ENCODE data around the gene ECI1.
A peak's percentile ranks its signal among the peaks of the same experiment; 100 is the strongest.

Gene ECI1

DNA sequence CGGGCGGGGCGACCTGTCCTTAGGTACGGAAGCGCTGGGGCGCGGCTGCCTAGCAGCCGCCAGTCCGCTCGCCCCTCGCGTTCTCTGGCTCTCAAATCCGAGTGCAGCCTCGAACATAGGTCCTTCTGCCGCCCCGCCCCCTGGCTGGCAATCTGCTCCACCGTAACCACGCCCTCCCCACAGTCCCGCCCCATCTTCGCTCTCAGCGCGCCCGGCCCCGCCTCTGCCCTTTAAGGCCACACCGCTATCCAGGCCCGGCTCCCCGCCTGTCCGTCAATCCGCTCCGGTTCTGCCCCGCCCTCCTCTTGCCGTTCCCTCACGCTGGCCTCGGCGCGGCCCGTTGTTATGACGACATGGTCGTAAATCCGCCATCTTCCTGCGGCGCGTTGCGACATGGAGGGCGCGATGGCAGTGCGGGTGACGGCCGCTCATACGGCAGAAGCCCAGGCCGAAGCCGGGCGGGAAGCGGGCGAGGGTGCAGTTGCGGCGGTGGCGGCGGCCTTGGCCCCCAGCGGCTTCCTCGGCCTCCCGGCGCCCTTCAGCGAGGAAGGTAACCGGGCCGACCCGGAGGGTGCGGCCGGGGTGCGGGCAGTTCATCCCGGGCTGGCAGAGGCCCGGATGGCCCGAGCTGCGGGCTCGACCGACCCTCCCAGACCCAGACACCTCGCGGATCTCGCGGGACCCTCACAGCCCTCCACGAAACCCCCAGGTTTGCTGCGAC is 28.0 kb downstream of the ECI1 start, which contains the start of gene E4F1:
Gene E4F1 (plus strand): TSS at position 371 of the 721 bp plus-strand sequence. CDS start 23 bp downstream, at position 394.
- FAIRE-seq (no peak), DNase-seq (ENCODE audit: insufficient read length, low spot score) (peak; percentile 97)
- no peak for TF ChIP-seq CTCF (IDR thresholded peaks at IDR 0.05; ENCODE audit: insufficient read depth, missing control alignments)

DNA sequence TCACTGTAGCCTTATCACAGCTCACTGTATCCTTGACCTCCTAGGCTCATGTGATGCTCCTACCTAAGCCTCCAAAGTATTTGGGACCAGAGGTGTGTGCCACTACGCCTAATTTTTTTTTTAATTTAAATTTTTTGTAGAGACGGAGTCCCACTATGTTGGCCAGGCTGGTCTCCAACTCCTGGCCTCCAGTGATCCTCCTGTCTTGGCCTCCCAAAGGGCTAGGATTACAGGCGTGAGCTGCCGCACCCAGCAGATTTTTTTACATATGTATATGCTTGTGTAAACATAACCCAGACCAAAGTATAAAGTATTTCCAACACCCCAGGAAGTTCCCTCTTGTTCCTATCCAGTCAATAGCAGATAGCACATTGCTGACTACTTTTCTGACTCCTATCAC is 35.1 kb downstream of the ECI1 start:
- no peak for TF ChIP-seq CTCF (IDR thresholded peaks at IDR 0.05; ENCODE audit: insufficient read depth, missing control alignments)
- FAIRE-seq (no peak), DNase-seq (ENCODE audit: insufficient read length, low spot score) (no peak)

- TF ChIP-seq CTCF (IDR thresholded peaks at IDR 0.05; ENCODE audit: insufficient read depth, missing control alignments): no peak
- no peak for FAIRE-seq
- DNase-seq (ENCODE audit: insufficient read length, low spot score): no peak
These were observed 36.7 kb downstream of the ECI1 start, which contains the start of gene PGP for GRCh38 chr16:2214719-2214968. TSS of gene PGP (minus strand) at chr16:2214840. CDS start at chr16:2214777, 63 bp downstream.

DNA sequence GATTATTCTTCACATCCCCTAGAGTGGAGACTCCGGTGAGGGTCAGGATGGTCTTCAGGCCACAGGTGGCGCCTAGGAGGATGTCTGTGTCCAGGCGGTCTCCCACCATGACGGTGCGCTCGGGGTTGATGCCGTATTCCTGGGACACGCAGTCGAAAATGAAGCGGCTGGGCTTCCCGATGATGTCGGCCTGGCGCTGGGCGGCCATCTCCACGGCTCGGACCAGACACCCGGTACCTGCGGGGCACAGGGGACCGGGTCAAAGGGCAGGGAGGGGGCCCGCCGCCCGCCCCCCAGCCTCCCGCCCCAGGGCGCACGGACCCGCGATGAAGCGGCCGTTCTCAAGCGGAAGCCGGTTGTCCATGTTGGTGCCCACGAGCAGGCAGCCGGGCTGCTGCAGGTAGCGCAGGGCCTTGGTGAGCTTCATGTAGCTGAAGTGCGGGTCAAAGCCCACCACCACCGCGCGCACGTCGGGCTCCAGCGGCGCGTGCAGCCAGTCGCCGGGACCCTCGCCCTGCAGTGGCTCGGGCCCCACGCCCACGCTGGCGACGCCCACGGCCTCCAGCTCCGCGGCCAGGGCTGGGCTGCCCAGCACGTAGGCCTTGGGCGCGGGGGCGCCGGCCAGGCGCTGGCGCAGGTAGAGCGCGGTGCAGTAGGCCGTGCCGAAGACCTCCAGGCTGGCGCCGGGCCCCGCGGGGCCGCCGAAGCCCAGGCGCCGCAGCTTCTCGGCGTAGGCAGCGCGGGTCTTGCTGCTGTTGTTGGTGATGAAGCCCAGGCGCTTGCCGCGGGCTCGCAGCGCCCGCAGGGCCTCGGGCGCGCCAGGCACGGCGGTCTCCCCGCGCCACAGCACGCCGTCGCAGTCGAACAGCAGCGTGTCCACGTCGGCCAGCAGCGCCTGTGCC is 37.3 kb downstream of the ECI1 start:
- TF ChIP-seq CTCF (IDR thresholded peaks at IDR 0.05; ENCODE audit: insufficient read depth, missing control alignments): no peak
- FAIRE-seq: no peak
- no peak for DNase-seq (ENCODE audit: insufficient read length, low spot score)

- FAIRE-seq (no peak), DNase-seq (ENCODE audit: insufficient read length, low spot score) (no peak)
- no peak for TF ChIP-seq CTCF (IDR thresholded peaks at IDR 0.05; ENCODE audit: insufficient read depth, missing control alignments)
These were observed 38.7 kb downstream of the ECI1 start for GRCh38 chr16:2212362-2213324.

- DNase-seq (ENCODE audit: insufficient read length, low spot score): no peak
- TF ChIP-seq CTCF (IDR thresholded peaks at IDR 0.05; ENCODE audit: insufficient read depth, missing control alignments): no peak
- no peak for FAIRE-seq
These were observed 39.5 kb downstream of the ECI1 start for GRCh38 chr16:2211923-2212347.
